Mucosa of descending colon (tissue), 3 donors: Measurements from ENCODE around the gene ARHGAP11A. TPM values are rescaled to one million over a fixed set of nuclear protein-coding genes. Genes with fewer than 3 reads are reported as not detected.
A peak's percentile ranks its signal among the peaks of the same experiment; 100 is the strongest.
"Not testable (repeated sequence)": the region's sequence is repeated elsewhere in the genome, so short reads cannot be mapped to it uniquely, and the experiment has no call there.

Experiments used
- ATAC-seq: fragments of 200-7000 bp; cut with Tn5 transposase; one replicate; pipeline ENCODE4 v1.9.1; 2020; ENCODE audit warnings: mild to moderate bottlenecking, moderate library complexity
- DNase-seq, 3 donors: peaks; one replicate each; pipeline ENCODE4 v3.0.0-alpha.2; 2020
- H3K36me3 ChIP-seq: fragments of 200-600 bp; one replicate; pipeline ENCODE4 v1.8.0; 2021; ENCODE audit warnings: low read depth, mild to moderate bottlenecking
- H3K4me1 ChIP-seq: fragments of 200-600 bp; one replicate; pipeline ENCODE4 v1.8.0; 2021; ENCODE audit warnings: low read depth, mild to moderate bottlenecking
- H3K4me3 ChIP-seq: fragments of 200-600 bp; one replicate; pipeline ENCODE4 v1.8.0; 2021; ENCODE audit warnings: mild to moderate bottlenecking
- H3K9me3 ChIP-seq: fragments of 200-600 bp; one replicate; pipeline ENCODE4 v1.8.0; 2021; ENCODE audit warnings: mild to moderate bottlenecking
- intact Hi-C, 2 donors: fragments of 100-400 bp; cut with DNase I in 1 of 2; cut with micrococcal nuclease in 1 of 2; formaldehyde crosslinking; loops; one replicate each; pipeline versions ENCODE4 v1.11.0 to v1.11.1; 2022; cut with DNase I, micrococcal nuclease
- long read RNA-seq, 2 donors: library from polyadenylated mRNA; unstranded; transcript quantifications; one replicate each; pipeline ENCODE4 v2.0.0, GENCODE V29; 2019 to 2021
- total RNA-seq, 3 donors: library from RNA; stranded (reverse); fragmentation: NEBNext Ultra II Directional in 2 of 3; extraction: Animal tissue kit (Norgen Biotek cat#: 25700) in 2 of 3; gene quantifications; one replicate each; pipeline versions ENCODE4 v1.2.1 to v1.2.4, GENCODE V29; 2021 to 2023
- donor health status: DM: no; HTN: no; CAD: no; lungs with moderate emphysema.
- donor health status: DM: no; HTN: no; CAD: no.
- donor health status: DM: no; HTN: yes; CAD: no.

Gene ARHGAP11A, protein sequence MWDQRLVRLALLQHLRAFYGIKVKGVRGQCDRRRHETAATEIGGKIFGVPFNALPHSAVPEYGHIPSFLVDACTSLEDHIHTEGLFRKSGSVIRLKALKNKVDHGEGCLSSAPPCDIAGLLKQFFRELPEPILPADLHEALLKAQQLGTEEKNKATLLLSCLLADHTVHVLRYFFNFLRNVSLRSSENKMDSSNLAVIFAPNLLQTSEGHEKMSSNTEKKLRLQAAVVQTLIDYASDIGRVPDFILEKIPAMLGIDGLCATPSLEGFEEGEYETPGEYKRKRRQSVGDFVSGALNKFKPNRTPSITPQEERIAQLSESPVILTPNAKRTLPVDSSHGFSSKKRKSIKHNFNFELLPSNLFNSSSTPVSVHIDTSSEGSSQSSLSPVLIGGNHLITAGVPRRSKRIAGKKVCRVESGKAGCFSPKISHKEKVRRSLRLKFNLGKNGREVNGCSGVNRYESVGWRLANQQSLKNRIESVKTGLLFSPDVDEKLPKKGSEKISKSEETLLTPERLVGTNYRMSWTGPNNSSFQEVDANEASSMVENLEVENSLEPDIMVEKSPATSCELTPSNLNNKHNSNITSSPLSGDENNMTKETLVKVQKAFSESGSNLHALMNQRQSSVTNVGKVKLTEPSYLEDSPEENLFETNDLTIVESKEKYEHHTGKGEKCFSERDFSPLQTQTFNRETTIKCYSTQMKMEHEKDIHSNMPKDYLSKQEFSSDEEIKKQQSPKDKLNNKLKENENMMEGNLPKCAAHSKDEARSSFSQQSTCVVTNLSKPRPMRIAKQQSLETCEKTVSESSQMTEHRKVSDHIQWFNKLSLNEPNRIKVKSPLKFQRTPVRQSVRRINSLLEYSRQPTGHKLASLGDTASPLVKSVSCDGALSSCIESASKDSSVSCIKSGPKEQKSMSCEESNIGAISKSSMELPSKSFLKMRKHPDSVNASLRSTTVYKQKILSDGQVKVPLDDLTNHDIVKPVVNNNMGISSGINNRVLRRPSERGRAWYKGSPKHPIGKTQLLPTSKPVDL
- 10 to 100 TPM in 1 of 3 donors, 1 to 10 TPM in 2; 5.6 to 23.8 (median 7.7) TPM for total RNA-seq
- long read RNA-seq, donor 1, full-length matches to known transcripts, result 1 of 2 reads
- long read RNA-seq, donor 1, partial matches to known transcripts, result 1 of 2 reads
- long read RNA-seq, donor 1, other reads (novel, unspliced or antisense), result 0 of 2 reads
- long read RNA-seq, donor 2, partial matches to known transcripts, result 2 of 6 reads
- long read RNA-seq, donor 2, other reads (novel, unspliced or antisense), result 2 of 6 reads

DNA sequence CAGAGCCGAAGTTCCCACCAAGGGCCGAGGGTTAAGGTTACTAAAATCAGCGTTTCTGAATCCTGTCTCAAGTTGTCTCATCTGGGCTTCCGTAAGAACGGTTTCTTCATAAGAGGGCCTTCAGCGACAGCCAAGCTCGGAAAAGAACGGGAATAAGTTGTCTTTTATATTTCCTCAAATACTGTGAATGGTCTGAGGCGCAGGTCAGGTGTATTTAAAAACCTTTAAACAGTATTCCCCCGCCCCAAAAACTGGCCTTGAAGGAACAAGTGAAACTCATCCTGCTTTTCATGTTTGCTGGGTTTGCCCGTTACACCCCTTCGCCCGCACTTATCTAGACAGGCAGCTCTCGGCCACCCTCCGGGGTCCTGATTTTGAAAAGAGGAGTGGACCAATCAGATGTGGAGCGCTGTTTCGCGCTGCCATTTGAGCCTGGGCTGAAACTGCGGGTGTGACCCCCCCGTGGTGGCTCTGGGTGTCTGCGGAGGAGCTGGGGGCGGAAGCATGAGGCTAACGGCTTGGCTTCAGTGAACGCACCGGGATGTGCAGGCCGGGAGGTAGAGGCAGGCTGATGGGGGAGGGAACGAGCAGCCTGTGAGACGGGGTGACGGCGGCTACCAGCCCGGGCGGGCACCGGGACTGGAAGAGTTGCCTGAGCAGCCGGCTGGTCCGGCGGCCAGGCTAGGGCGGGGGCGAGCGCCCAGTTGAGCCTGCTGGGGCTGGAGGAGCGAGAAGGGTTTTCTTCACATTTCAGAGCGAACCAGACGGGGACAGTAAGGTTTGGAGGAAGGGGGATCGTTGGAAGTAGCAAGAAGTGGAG, at the start of gene ARHGAP11A:
ARHGAP11A (plus strand) TSS at position 454 of the 820 bp plus-strand sequence. CDS start 708 bp downstream, outside the sequence.
- H3K36me3 ChIP-seq, H3K4me1 ChIP-seq, intact Hi-C loops, H3K9me3 ChIP-seq: not testable (repeated sequence)
- DNase-seq (peak; percentile 89 to 94 (median 91)), ATAC-seq (peak; percentile 92)
- peak within 1 kb of the TSS; percentile 13 for H3K4me3 ChIP-seq

DNA sequence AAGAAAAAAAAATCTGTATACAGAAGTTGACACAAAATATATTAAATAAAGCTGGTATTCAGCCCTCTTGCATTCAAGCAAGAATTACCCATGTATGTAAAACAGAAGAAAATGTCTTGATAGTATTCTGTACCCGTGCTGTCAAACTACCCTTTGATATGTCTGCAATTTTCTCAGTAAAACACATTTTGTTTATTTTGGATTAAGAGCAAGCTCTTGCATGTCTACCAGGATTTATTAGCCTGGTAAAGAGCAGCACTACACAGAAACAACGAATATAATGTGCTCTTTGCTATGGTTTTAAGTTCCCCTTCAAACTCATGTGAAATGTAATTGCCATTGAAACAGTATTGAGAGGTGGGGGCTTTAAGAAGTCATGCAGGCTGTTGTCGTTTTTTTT, 46.3 kb upstream of the ARHGAP11A start:
- H3K4me1 ChIP-seq, ATAC-seq, H3K9me3 ChIP-seq, DNase-seq, H3K4me3 ChIP-seq, intact Hi-C loops, H3K36me3 ChIP-seq: not testable (repeated sequence)

DNA sequence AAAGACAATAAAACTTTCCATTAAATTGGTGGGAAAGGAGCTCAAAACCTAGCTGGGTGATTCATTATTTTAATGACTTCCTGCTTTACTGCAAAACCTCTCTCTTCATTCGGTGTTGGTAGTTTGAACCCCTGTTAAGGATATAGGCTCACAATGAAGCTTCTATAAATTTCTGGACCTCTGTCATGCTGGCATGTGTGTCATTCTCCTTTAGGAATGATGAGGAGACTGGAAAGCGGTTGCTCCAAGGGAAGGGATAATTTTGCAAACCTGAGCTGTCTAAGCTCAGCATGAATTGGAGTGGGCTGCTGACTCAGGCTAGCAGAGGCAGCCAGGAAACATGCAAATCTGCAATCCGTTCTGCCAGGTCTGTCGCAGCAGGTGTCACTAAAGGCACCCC, 36.8 kb upstream of the ARHGAP11A start:
- ATAC-seq, H3K4me1 ChIP-seq, H3K36me3 ChIP-seq, intact Hi-C loops, H3K4me3 ChIP-seq, DNase-seq, H3K9me3 ChIP-seq: not testable (repeated sequence)

DNA sequence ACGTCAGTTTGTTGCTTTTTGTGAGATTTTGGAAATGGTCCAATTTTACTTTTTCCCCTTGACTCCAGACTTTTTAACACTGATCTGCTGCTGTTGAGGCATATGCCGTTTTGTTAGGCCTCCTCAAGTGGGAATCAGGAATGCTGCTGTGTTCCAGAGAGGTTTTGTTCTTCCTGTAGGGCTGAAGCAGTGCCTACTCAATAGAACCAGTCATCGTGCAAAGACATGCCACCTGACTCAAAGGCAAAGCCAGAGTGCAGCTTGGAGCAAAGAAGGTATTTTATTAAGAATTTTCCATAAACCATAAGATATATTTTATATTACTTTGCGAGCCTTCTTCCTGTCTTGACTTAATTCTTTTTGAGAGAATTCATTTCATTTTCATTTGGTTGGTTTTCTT, 29.5 kb upstream of the ARHGAP11A start:
- H3K4me1 ChIP-seq, DNase-seq, H3K4me3 ChIP-seq, H3K36me3 ChIP-seq, intact Hi-C loops, ATAC-seq, H3K9me3 ChIP-seq: not testable (repeated sequence)

DNA sequence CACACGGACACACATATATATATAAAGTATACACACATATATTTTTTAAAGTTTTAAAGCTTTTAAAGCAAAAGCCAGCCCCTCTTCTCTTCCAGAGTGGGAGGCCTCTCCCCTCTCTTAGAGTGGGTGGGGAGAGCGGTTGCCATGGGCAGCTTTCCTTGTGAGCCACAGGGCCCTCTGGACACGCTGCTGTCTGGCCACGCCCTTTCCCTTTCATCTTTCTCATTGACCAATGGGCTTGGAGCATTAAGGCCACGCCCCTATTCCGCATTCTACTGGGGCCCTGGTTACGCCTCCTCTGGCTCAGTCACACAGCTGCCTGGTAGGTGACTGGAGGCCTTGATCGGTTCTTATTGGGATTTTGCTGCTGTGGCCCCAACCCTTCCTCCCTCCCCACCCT, 22.2 kb upstream of the ARHGAP11A start, which contains the start of gene GOLGA8N:
GOLGA8N (plus strand) TSS at position 306 of the 400 bp plus-strand sequence.
- H3K9me3 ChIP-seq, H3K4me1 ChIP-seq, H3K36me3 ChIP-seq, DNase-seq, intact Hi-C loops, H3K4me3 ChIP-seq, ATAC-seq: not testable (repeated sequence)

DNA sequence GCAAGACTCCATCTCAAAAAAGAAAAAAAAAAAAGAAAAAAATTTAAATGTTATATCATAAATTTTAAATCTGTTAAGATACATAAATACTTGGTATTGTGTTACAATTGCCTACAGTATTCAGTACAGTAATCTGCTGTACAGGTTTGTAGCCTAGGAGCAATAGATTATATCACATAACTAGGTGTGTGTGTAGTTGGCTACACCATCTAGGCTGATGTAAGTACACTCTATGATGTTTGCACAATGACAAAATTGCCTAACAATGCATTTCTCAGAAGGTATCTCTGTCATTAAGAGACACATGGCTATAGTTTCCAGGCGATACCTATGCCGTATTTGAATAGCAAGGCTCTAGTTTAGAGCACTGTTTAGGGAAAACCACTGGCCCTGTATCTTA, 5.8 kb upstream of the ARHGAP11A start:
- DNase-seq, H3K4me3 ChIP-seq, H3K36me3 ChIP-seq, H3K4me1 ChIP-seq, intact Hi-C loops, H3K9me3 ChIP-seq: not testable (repeated sequence)
- peak; percentile 18 for ATAC-seq

DNA sequence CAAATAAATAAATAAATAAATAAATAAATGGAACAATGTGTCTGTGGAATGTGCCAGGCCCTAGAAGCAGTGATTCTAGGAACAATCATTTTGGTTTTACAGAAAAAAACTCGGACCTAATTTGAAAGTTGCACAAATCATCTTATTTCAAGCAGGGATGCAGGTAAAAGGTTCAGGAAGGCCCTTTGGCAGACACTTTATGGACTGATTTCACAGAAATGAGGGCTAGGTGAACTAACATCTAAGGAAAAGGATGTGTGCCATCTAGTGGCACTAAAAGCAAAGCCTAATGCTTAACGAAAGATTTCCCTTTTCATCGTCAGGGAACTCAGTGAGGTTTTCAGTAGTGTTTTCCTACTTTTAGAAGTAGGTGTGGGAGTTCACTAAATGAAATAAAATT, 4.6 kb upstream of the ARHGAP11A start:
- intact Hi-C loops, H3K4me1 ChIP-seq, DNase-seq, H3K36me3 ChIP-seq, H3K4me3 ChIP-seq, H3K9me3 ChIP-seq: not testable (repeated sequence)
- ATAC-seq, result peak; percentile 25

DNA sequence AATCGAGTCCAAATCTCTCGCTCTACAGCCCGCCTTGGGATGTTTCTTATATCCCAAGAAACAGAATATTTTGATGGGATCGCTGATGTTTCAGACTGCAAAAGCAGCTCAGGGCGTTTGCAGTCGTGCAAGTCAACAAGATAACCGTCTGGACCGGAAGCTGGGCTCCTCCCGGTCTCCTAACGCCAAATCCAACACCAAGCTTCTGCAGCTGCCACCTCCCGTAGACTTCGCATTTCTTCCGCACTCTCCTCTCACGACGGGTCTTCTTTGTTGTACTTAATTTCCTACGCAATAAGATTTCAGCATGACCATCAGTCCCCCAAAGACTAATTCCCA, 623 bp upstream of the ARHGAP11A start:
- H3K36me3 ChIP-seq, intact Hi-C loops, H3K4me1 ChIP-seq, H3K9me3 ChIP-seq: not testable (repeated sequence)
- ATAC-seq (peak; percentile 76), DNase-seq (peak in 2 of 3 donors; percentile 62 to 63)
- peak overlapping the region; percentile 13 for H3K4me3 ChIP-seq

DNA sequence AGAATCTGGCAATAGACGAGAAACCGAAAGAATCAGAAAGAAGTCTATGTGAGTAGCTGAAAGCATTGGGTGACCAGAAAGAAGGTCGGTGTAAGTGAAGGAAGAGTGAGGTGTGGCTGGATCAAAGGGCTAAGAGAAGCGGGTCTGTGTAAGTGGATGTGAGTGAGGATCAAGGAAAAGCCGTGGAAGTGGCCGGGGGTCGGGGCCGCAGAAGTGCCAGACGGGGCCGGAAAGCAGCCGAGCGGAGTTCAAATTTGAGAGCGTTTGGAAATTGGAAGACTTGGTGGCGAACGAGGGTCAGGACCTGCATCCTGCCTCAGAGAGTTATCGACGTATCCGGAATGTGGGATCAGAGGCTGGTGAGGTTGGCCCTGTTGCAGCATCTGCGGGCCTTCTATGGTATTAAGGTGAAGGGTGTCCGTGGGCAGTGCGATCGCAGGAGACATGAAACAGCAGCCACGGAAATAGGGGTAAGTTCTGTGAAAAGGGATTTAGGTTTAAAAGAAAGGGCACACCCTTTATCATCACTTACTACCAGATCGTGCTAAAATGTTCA, 645 bp downstream of the ARHGAP11A start:
- H3K36me3 ChIP-seq, intact Hi-C loops, H3K9me3 ChIP-seq, DNase-seq, H3K4me1 ChIP-seq: not testable (repeated sequence)
- ATAC-seq, result peak; percentile 16
- peak overlapping the region; percentile 13 for H3K4me3 ChIP-seq
